GM12891 (cell line): Measurements from ENCODE around the gene KCNK16.

ENCODE experiments used
- DNase-seq: peaks from one replicate; pipeline ENCODE4 v3.0.0; 2011; ENCODE audit warnings: low spot score; ENCODE audit not compliant: insufficient read length
- FAIRE-seq: peaks from 2 replicates; lab custom pipeline; 2011; peaks lifted over from hg19 to GRCh38; lab: Jason Lieb, UNC
- PAX5 ChIP-seq: IDR thresholded peaks from 2 replicates; pipeline ENCODE4 v1.6.1; 2011; ENCODE audit warnings: low read length, moderate library complexity, mild to moderate bottlenecking; ENCODE audit not compliant: insufficient read depth, severe bottlenecking
- POLR2A ChIP-seq: IDR thresholded peaks from 2 replicates; pipeline ENCODE4 v1.6.1; 2011; ENCODE audit warnings: low read depth, low read length, control low read depth
- POLR2AphosphoS5 ChIP-seq: IDR thresholded peaks from 2 replicates; pipeline ENCODE4 v1.6.1; 2011; ENCODE audit warnings: low read depth, low read length, control low read depth
- POU2F2 ChIP-seq: IDR thresholded peaks from 2 replicates; pipeline ENCODE4 v1.6.1; 2011; ENCODE audit warnings: low read depth, mild to moderate bottlenecking, control low read depth, low read length, moderate library complexity
- SPI1 ChIP-seq: IDR thresholded peaks from 2 replicates; pipeline ENCODE4 v1.6.1; 2011; ENCODE audit warnings: low read depth, low read length, control low read depth
- TAF1 ChIP-seq: IDR thresholded peaks from 2 replicates; pipeline ENCODE4 v1.6.1; 2011; ENCODE audit warnings: low read depth, low read length, control low read depth

KCNK16 gene

GRCh38 chr6:39313526-39314272 lies 8.8 kb downstream of the KCNK16 start:
- TF ChIP-seq TAF1 (no peak), SPI1 (no peak), POLR2AphosphoS5 (no peak), PAX5 (no peak), POLR2A (no peak), POU2F2 (no peak)
- DNase-seq (no peak), FAIRE-seq (no peak)

- FAIRE-seq (no peak), DNase-seq (no peak)
- TF ChIP-seq SPI1 (no peak), TAF1 (no peak), POLR2AphosphoS5 (no peak), POLR2A (no peak), PAX5 (no peak), POU2F2 (no peak)
Observed at GRCh38 chr6:39312912-39313525, 9.5 kb downstream of the KCNK16 start.

GRCh38 chr6:39310542-39310941 lies 12.0 kb downstream of the KCNK16 start:
- FAIRE-seq (no peak), DNase-seq (no peak)
- TF ChIP-seq PAX5 (no peak), TAF1 (no peak), POLR2AphosphoS5 (no peak), POU2F2 (no peak), SPI1 (no peak), POLR2A (no peak)

GRCh38 chr6:39309942-39310531 lies 12.5 kb downstream of the KCNK16 start:
- DNase-seq (peak; percentile 65), FAIRE-seq (peak; percentile 96)
- no peak for TF ChIP-seq POLR2A
- 0 out of 2 replicates have a peak, but pooled peaks have one; percentile 22 for TF ChIP-seq SPI1
- TF ChIP-seq POLR2AphosphoS5 = no peak
- no peak for TF ChIP-seq TAF1
- no peak for TF ChIP-seq PAX5

GRCh38 chr6:39307462-39307861 lies 15.0 kb downstream of the KCNK16 start:
- DNase-seq (no peak), FAIRE-seq (no peak)
- no peak for TF ChIP-seq SPI1
- no peak for TF ChIP-seq PAX5
- no peak for TF ChIP-seq POLR2A
- TF ChIP-seq TAF1 = no peak
- TF ChIP-seq POLR2AphosphoS5 = no peak
- TF ChIP-seq POU2F2 = no peak

GRCh38 chr6:39304951-39305350 lies 17.6 kb downstream of the KCNK16 start:
- no peak for FAIRE-seq
- no peak for TF ChIP-seq POLR2A
- TF ChIP-seq POLR2AphosphoS5 = no peak
- TF ChIP-seq POU2F2 = no peak
- no peak for TF ChIP-seq SPI1
- no peak for TF ChIP-seq PAX5
- no peak for TF ChIP-seq TAF1
- no peak for DNase-seq

GRCh38 chr6:39303425-39304153 lies 18.9 kb downstream of the KCNK16 start:
- no peak for DNase-seq
- no peak for FAIRE-seq
- TF ChIP-seq TAF1 (no peak), PAX5 (no peak), SPI1 (no peak), POLR2AphosphoS5 (no peak), POU2F2 (no peak), POLR2A (no peak)

- FAIRE-seq (peak; percentile 99), DNase-seq (peak; percentile 93)
- TF ChIP-seq POLR2A (no peak), POU2F2 (peak; percentile 93), PAX5 (no peak)
Observed at GRCh38 chr6:39302669-39303424, 19.7 kb downstream of the KCNK16 start.

- DNase-seq = no peak
- no peak for FAIRE-seq
- TF ChIP-seq POLR2AphosphoS5 (no peak), SPI1 (no peak), PAX5 (no peak), POLR2A (no peak), TAF1 (no peak), POU2F2 (no peak)
Observed at GRCh38 chr6:39302011-39302410, 20.5 kb downstream of the KCNK16 start.
